DMS 273 (cell line): ENCODE measurements around the gene SLC45A3.
"Not testable (repeated sequence)": the region's sequence is repeated elsewhere in the genome, so short reads cannot be mapped to it uniquely, and the experiment has no call there.

ENCODE experiments used
- DNase-seq: peaks from one replicate; lab custom pipeline; 2025; ENCODE audit not compliant: unreplicated experiment; lab: John Stamatoyannopoulos, UW

SLC45A3 gene

GRCh38 chr1:205680073-205680851 is at the start of gene SLC45A3:
Gene SLC45A3 (minus strand): TSS chr1:205680509. CDS start chr1:205664656, 15,853 bp downstream.
- DNase-seq: peak; percentile 77

DNA sequence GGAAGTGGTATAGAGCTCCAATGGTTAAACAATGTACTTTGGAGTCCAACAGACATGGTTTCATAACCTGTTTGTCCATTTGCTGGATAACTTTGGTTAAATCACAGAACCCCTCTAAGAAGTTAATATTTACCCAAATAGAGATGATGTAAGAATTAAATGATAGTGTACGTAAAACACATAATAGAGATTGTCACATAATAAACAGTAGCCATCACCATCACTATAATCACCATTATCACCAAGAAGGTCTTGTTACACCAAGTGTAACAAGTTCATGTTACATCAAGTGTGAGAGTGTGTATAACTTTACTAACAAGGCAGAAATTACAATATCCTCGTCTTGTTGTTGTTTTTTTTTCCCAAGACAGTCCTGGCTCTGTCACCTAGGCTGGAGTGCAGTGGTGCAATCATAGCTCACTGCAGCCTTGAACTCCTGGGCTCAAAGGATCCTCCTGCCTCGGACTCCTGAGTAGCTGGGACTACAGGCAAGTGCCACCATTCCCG is 46.4 kb upstream of the SLC45A3 start:
- DNase-seq: no peak

- no peak for DNase-seq
Measured at GRCh38 chr1:205725514-205725913, 45.2 kb upstream of the SLC45A3 start.

GRCh38 chr1:205720740-205721139 is 40.4 kb upstream of the SLC45A3 start:
- DNase-seq: not testable (repeated sequence)

- DNase-seq: no peak
Measured at GRCh38 chr1:205719762-205720161, 39.5 kb upstream of the SLC45A3 start.

DNA sequence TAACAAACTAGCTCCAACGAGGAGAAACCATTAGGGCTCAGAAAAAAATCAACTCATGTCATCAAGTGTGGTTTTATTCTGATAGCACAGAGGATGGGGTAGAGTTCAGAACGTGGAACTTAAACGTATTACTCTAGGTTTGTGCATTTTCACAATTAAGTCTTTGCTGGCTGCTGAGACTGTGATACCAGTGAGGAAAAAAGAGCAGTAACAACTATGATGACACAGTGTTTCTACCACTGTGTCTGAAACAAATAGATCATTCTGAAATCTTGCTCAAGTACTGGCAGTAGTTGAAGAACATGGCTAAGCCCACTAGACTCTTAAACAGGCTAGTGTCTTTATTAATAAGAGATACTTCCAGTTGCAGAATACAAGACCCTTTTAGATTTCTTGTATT is 38.7 kb upstream of the SLC45A3 start:
- DNase-seq: no peak

GRCh38 chr1:205716371-205717132 is 36.2 kb upstream of the SLC45A3 start:
- DNase-seq: no peak

GRCh38 chr1:205715628-205716027 is 35.3 kb upstream of the SLC45A3 start:
- DNase-seq: no peak

GRCh38 chr1:205714906-205715246 is 34.6 kb upstream of the SLC45A3 start:
- no peak for DNase-seq

DNA sequence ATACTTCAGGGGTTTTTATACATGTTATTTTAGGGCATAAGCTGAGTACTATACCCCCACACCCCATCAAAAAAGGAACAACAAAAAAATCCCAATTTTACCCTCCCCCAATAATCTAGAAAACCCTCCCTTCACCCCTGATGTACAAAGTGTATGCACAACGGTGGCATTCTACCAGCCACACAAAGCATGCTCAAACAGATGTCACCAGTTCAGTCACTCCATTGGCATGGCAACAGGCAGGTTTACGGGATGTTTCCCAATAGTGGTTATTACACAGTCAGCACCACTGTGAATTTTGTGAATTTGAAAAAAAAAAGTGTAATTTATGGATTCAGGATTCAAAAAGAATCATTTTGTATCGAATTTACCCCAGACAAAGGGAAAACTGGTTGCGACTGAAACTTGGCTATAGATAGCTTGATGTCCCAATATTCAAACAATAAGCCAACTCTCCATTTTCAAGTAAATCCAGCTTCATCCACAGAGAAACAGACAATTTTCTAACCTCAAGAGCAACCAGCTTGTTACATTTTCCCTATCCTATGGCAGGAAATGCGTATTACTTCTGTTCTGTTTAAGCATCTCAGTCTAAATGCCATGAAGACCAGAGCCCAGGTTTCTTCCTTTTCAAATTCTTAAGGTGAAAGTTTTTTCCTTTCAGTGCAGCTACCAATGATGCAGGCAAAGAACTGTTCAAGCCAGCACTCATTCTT is 34.0 kb upstream of the SLC45A3 start:
- peak; percentile 56 for DNase-seq

GRCh38 chr1:205711105-205712048 is 31.1 kb upstream of the SLC45A3 start:
- DNase-seq: peak; percentile 93

- DNase-seq: no peak
Measured at GRCh38 chr1:205710201-205711062, 30.1 kb upstream of the SLC45A3 start.

- DNase-seq: no peak
Measured at GRCh38 chr1:205709640-205710039, 29.3 kb upstream of the SLC45A3 start.

DNA sequence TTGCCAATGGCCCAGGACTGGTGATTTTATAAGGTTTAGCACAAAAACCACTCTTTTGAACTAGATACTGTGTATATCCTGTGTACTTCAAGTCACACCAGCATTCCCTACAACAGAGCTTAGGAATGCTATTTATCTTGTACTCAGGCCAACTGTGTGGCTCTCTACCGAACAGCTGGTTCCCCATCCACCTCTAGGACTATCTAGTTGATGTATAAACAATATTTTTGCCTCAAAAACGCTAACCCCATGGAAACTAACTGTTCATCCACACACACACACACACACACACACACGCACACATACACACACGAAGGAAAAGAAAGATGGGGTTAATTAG is 28.7 kb upstream of the SLC45A3 start:
- no peak for DNase-seq

DNA sequence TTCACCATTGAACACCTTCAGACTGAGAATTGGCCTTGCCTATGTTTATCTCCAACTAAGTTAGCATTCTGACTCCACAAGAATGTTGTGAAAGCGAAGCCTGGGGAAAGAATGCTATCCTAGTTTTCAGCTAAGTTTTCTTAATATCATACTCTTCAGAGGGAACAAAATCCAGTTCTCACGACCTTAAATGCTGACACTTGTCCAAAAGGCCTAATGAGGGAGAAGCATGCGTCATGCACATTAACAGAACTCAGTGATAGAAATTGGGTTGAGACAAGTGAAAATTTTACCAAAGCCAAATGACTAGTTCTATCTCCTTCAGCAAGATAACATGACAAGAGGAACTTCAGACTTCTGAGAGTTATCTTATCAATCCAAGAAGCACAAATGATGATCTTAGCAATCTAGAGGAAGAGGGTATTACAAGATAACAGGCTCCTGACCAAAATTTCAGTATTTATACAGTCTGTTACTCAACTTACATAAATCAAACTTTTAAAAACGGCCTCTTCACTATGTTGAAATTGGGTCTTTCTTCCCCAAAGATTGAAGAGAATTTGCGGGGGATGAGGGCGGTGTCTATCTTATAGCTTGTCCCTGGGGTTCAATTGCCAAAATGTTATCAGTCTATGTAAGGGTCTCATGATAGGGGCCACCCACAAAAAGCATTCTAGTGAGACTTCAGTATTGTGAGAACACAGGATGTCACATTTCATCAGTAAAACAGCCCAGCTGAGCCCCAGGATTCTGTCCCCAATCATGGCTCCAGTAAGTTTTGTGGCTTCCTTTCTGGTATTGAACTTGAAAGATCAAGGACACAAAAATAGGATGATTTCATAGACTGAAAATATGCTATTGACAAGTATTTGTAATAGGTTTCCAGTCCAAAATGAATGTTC is 26.5 kb upstream of the SLC45A3 start:
- DNase-seq: no peak

DNA sequence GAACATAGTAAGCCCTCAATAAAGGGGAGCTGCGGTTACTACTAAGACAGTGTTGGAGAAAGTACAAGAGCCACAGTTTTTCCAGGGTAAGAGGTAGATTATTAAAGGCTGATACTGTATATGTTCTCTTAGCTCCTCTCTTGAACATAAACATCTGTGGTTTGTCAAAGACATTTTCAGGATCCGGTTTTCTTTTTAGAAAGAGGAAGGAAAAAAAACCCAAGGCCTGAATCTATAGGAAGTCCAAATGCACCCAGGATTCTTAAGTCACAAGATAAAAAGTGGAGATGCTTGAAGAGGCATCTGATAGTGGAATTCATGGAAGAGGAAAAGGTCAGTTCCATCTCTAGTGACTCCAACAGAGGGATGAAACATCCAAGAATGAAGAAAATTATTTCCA is 24.6 kb upstream of the SLC45A3 start:
- no peak for DNase-seq

- DNase-seq: no peak
Measured at GRCh38 chr1:205703072-205703471, 22.8 kb upstream of the SLC45A3 start.

DNA sequence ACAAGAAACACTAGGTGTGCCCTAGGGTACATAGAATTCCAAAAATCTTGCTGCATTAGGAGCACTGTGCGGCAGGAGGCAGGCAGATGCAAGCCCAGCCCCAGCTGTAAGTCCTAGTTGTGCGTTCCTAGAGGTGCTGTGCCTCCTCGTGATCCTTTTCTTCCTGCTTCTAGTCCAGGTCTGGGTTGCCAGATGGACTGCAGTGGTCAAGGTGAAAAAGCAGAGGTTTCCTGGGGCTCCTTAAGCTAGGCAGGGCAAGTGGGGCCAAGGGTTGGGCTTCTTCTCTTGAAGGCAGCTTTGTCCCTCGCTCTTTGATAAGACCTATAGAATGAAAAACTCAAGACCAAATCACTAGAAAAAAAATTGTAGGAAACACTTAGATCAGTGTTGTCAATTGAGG is 21.6 kb upstream of the SLC45A3 start:
- DNase-seq: no peak

DNA sequence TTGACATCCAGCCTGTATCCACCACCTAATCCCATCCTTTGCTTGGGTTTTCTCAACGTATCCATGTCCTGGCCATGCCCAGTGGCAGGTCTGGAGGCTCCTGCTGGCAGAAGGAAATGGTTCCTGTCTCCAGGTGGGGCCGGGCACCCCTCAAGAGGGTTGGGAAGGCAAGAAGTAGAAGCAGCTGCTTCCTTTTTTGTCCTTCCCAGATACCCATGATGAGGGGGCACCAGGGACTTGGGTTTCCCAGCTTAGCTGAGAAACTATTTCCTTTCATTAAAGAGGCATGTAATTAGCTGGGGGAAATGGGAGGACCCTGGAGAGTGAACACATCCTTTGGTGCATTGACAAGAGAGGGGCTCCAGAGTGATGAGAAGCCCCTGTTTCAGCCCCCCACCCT is 21.1 kb upstream of the SLC45A3 start:
- DNase-seq: no peak
